ENCODE data around the gene DGKQ. TPM values are rescaled to one million over a fixed set of nuclear protein-coding genes. Genes with fewer than 3 reads are reported as not detected.
A peak's percentile ranks its signal among the peaks of the same experiment; 100 is the strongest.

The DGKQ gene
- total and polyA plus RNA-seq, 9 of the 15 experiments (the other 6 are each of a cell fraction or from before 2014, with no cell fraction given): 0.17 to 22.0 (median 5.6) TPM

DNA sequence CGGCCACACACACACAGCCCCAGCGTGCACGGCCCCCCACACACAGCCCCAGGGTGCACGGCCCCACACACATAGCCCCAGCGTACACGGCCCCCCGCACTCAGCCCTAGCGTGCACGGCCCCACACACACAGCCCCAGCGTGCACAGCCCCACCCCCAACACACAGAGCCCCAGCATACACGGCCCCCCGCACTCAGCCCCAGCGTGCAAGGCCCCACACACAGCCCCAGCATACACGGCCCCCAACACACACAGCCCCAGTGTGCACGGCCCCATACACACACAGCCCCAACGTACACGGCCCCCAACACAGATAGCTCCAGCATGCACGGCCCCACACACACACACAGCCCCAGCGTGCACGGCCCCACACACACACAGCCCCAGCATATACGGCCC lies 58.8 kb downstream of the DGKQ start (continued):
- TF ChIP-seq, protein P1, sequence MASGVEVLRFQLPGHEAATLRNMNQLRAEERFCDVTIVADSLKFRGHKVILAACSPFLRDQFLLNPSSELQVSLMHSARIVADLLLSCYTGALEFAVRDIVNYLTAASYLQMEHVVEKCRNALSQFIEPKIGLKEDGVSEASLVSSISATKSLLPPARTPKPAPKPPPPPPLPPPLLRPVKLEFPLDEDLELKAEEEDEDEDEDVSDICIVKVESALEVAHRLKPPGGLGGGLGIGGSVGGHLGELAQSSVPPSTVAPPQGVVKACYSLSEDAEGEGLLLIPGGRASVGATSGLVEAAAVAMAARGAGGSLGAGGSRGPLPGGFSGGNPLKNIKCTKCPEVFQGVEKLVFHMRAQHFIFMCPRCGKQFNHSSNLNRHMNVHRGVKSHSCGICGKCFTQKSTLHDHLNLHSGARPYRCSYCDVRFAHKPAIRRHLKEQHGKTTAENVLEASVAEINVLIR (CRISPR knock-in tag; IDR thresholded peaks at IDR 0.05): no peak
- TF ChIP-seq POLR2G (IDR thresholded peaks at IDR 0.05; ENCODE audit: low read depth, low read length) (0 out of 2 replicates have a peak, but pooled peaks have one; percentile 23), ZNF589 (CRISPR knock-in tag; IDR thresholded peaks at IDR 0.05; ENCODE audit: low read depth) (no peak), ADNP (tag; IDR thresholded peaks at IDR 0.05) (no peak)
- TF ChIP-seq, protein P2, sequence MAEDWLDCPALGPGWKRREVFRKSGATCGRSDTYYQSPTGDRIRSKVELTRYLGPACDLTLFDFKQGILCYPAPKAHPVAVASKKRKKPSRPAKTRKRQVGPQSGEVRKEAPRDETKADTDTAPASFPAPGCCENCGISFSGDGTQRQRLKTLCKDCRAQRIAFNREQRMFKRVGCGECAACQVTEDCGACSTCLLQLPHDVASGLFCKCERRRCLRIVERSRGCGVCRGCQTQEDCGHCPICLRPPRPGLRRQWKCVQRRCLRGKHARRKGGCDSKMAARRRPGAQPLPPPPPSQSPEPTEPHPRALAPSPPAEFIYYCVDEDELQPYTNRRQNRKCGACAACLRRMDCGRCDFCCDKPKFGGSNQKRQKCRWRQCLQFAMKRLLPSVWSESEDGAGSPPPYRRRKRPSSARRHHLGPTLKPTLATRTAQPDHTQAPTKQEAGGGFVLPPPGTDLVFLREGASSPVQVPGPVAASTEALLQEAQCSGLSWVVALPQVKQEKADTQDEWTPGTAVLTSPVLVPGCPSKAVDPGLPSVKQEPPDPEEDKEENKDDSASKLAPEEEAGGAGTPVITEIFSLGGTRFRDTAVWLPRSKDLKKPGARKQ (CRISPR knock-in tag; IDR thresholded peaks at IDR 0.05): no peak
- TF ChIP-seq, protein P3, sequence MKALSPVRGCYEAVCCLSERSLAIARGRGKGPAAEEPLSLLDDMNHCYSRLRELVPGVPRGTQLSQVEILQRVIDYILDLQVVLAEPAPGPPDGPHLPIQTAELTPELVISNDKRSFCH (CRISPR knock-in tag; IDR thresholded peaks at IDR 0.05): no peak
- TF ChIP-seq, protein P3 (tag; IDR thresholded peaks at IDR 0.05): no peak

GRCh38 chr4:913280-913618 lies 60.1 kb downstream of the DGKQ start:
- Histone ChIP-seq H3K36me3 (ENCODE audit: control insufficient read depth, insufficient read depth, low read length) (peaks cover 49% of the 10 kb centered on the region; the same call in 2 of the 3 replicates), H3K4me3 (no peak overlapping the region), H2AFZ (ENCODE audit: low read depth, low read length) (no peak overlapping the region), H3K9ac (ENCODE audit: insufficient read depth in 1 of 2, low read depth in 2 of 2, low read length in 2 of 2) (no peak overlapping the region), H3K9me3 (replicated peaks; ENCODE audit: control insufficient read depth, insufficient read depth, low read depth, low read length) (peaks cover 3% of the 10 kb centered on the region; the same call in 1 of the 2 replicates), H3K27me3 (ENCODE audit: control insufficient read depth in 2 of 2, insufficient read depth in 2 of 2, low read length in 2 of 2) (no peaks in the 10 kb centered on the region), H3K9me1 (ENCODE audit: control insufficient read depth, insufficient read depth, low read length) (no peaks in the 10 kb centered on the region), H3K4me2 (ENCODE audit: insufficient read depth, low read length) (no peak overlapping the region), H3K4me1 (replicated peaks in 1 of 2; ENCODE audit: control insufficient read depth in 2 of 2, insufficient read depth in 2 of 2, low read length in 2 of 2) (peaks cover 0 to 21% of the 10 kb centered on the region in 2 experiments; a peak in 2 of 5 replicates), H3K79me2 (ENCODE audit: control insufficient read depth, insufficient read depth, low read length) (peaks cover 40% of the 10 kb centered on the region), H3K27ac (ENCODE audit: extremely low read depth, low read depth, low read length) (no peak overlapping the region), H4K20me1 (replicated peaks; ENCODE audit: control insufficient read depth, insufficient read depth, low read length) (0 out of 2 replicates have a peak, but pooled peaks cover 6% of the 10 kb centered on the region)
- 91% methylated on average over 4 of the region's 4 CpGs for WGBS (ENCODE audit: insufficient coverage, low coverage, missing lambda C conversion rate)
- intact Hi-C loops (cut with micrococcal nuclease) (no loop called here), in situ Hi-C loops (cut with MboI) (no loop called here)
- ChIA-PET CTCF (ENCODE audit: low intra/inter-chr PET ratio) (no interaction called here), POLR2A (interaction anchor here (0.7 kb wide), 1 partner anchor 40 kb away, joined by 3 read pairs; no protein-coding TSS in a partner anchor)
- TF ChIP-seq RUNX1 (IDR thresholded peaks at IDR 0.05; ENCODE audit: low read depth) (no peak), RBM34 (IDR thresholded peaks at IDR 0.05; ENCODE audit: borderline replicate concordance, insufficient read depth, low read length) (no peak), ADNP (tag; IDR thresholded peaks at IDR 0.05) (no peak), ZNF583 (CRISPR knock-in tag; IDR thresholded peaks at IDR 0.05) (no peak)
- no peak for DNase-seq (ENCODE audit: extremely low read depth in 1 of 4, low spot score in 3 of 4)
- no peak for ATAC-seq
- FAIRE-seq: no peak
- BruUV-seq (replicated peaks): no TSS peak
